Activated T-cell treated with anti-CD3 and anti-CD28 coated beads for 4 hours (primary cell): ENCODE data around the gene MAN2A2.
"Not testable (repeated sequence)": the region's sequence is repeated elsewhere in the genome, so short reads cannot be mapped to it uniquely, and the experiment has no call there.

ENCODE experiments used
- DNase-seq: peaks from one replicate; pipeline ENCODE4 v3.0.0-alpha.2; 2020

MAN2A2 gene

GRCh38 chr15:90905306-90906180 lies 2.4 kb downstream of the MAN2A2 start:
- no peak for DNase-seq

GRCh38 chr15:90906181-90906849 lies 3.2 kb downstream of the MAN2A2 start:
- no peak for DNase-seq

- no peak for DNase-seq
These were observed 4.1 kb downstream of the MAN2A2 start for GRCh38 chr15:90907051-90907660.

- no peak for DNase-seq
These were observed 4.9 kb downstream of the MAN2A2 start for GRCh38 chr15:90907838-90908507.

GRCh38 chr15:90909449-90909848 lies 6.3 kb downstream of the MAN2A2 start:
- not testable (repeated sequence) for DNase-seq

- no peak for DNase-seq
These were observed 6.9 kb downstream of the MAN2A2 start for GRCh38 chr15:90909976-90910375.

- DNase-seq: no peak
These were observed 7.6 kb downstream of the MAN2A2 start for GRCh38 chr15:90910441-90911301.

- DNase-seq: no peak
These were observed 8.2 kb downstream of the MAN2A2 start for GRCh38 chr15:90911302-90911623.

GRCh38 chr15:90911906-90912769 lies 9.0 kb downstream of the MAN2A2 start:
- no peak for DNase-seq

GRCh38 chr15:90912770-90913075 lies 9.6 kb downstream of the MAN2A2 start:
- no peak for DNase-seq

- no peak for DNase-seq
These were observed 10.4 kb downstream of the MAN2A2 start for GRCh38 chr15:90913398-90913944.

GRCh38 chr15:90914305-90915080 lies 11.4 kb downstream of the MAN2A2 start:
- DNase-seq: no peak

GRCh38 chr15:90915216-90915807 lies 12.2 kb downstream of the MAN2A2 start:
- DNase-seq: no peak

GRCh38 chr15:90915808-90916440 lies 12.8 kb downstream of the MAN2A2 start:
- DNase-seq: no peak

- no peak for DNase-seq
These were observed 13.4 kb downstream of the MAN2A2 start for GRCh38 chr15:90916461-90916860.

GRCh38 chr15:90917569-90917968 lies 14.5 kb downstream of the MAN2A2 start:
- no peak for DNase-seq

- no peak for DNase-seq
These were observed 15.1 kb downstream of the MAN2A2 start for GRCh38 chr15:90918034-90918788.

- no peak for DNase-seq
These were observed 15.7 kb downstream of the MAN2A2 start for GRCh38 chr15:90918835-90919234.

GRCh38 chr15:90921887-90922286 lies 18.8 kb downstream of the MAN2A2 start:
- DNase-seq: no peak
